Measurements from ENCODE around the gene YWHAE. TPM values are rescaled to one million over a fixed set of nuclear protein-coding genes. Genes with fewer than 3 reads are reported as not detected.
"Not testable (repeated sequence)": the region's sequence is repeated elsewhere in the genome, so short reads cannot be mapped to it uniquely, and the experiment has no call there.

The YWHAE gene
- total and polyA plus RNA-seq, 9 of the 15 experiments (the other 6 are each of a cell fraction or from before 2014, with no cell fraction given): 184 to 727 (median 448) TPM

GRCh38 chr17:1442721-1443120, 42.7 kb upstream of the YWHAE start:
- POLR2A ChIA-PET; H3K9ac ChIP-seq (ENCODE audit: insufficient read depth in 1 of 2, low read depth in 2 of 2, low read length in 2 of 2); CTCF ChIA-PET (ENCODE audit: low intra/inter-chr PET ratio); H2AFZ ChIP-seq (ENCODE audit: low read depth, low read length); BruUV-seq (replicated peaks); H3K27ac ChIP-seq (ENCODE audit: extremely low read depth, low read depth, low read length); in situ Hi-C loops (cut with MboI); FAIRE-seq; H3K4me3 ChIP-seq; DNase-seq (ENCODE audit: extremely low read depth in 1 of 4, low spot score in 3 of 4); H4K20me1 ChIP-seq (replicated peaks; ENCODE audit: control insufficient read depth, insufficient read depth, low read length); ATAC-seq; H3K9me3 ChIP-seq (replicated peaks; ENCODE audit: control insufficient read depth, insufficient read depth, low read depth, low read length); intact Hi-C loops (cut with micrococcal nuclease); H3K27me3 ChIP-seq (ENCODE audit: control insufficient read depth in 2 of 2, insufficient read depth in 2 of 2, low read length in 2 of 2); H3K4me1 ChIP-seq (replicated peaks in 1 of 2; ENCODE audit: control insufficient read depth in 2 of 2, insufficient read depth in 2 of 2, low read length in 2 of 2); H3K9me1 ChIP-seq (ENCODE audit: control insufficient read depth, insufficient read depth, low read length); H3K4me2 ChIP-seq (ENCODE audit: insufficient read depth, low read length): not testable (repeated sequence)
- 92% methylated on average over 2 of the region's 6 CpGs for WGBS (ENCODE audit: insufficient coverage, low coverage, missing lambda C conversion rate)
- H3K36me3 ChIP-seq (ENCODE audit: control insufficient read depth, insufficient read depth, low read length): peaks cover 14% of the 10 kb centered on the region; the same call in 2 of the 3 replicates
- peaks cover 62% of the 10 kb centered on the region for H3K79me2 ChIP-seq (ENCODE audit: control insufficient read depth, insufficient read depth, low read length)

GRCh38 chr17:1442187-1442586, 42.2 kb upstream of the YWHAE start:
- ChIA-PET POLR2A (interaction anchor here (0.7 kb wide), 1 partner anchor 42 kb away, joined by 3 read pairs; the partner anchor contains the start of gene YWHAE), CTCF (ENCODE audit: low intra/inter-chr PET ratio) (no interaction called here)
- TF ChIP-seq ESRRA (IDR thresholded peaks at IDR 0.05; ENCODE audit: borderline replicate concordance, low read depth): no peak
- peak; percentile 66 to 77; a peak in 3 of 4 replicates for TF ChIP-seq KDM1A (IDR thresholded peaks at IDR 0.05)
- Histone ChIP-seq H3K36me3 (ENCODE audit: control insufficient read depth, insufficient read depth, low read length) (peaks cover 16% of the 10 kb centered on the region; the same call in 2 of the 3 replicates), H3K79me2 (ENCODE audit: control insufficient read depth, insufficient read depth, low read length) (peaks cover 60% of the 10 kb centered on the region), H3K9ac (ENCODE audit: insufficient read depth in 1 of 2, low read depth in 2 of 2, low read length in 2 of 2) (no peak overlapping the region), H4K20me1 (replicated peaks; ENCODE audit: control insufficient read depth, insufficient read depth, low read length) (peaks cover 4% of the 10 kb centered on the region; the same call in 1 of the 2 replicates), H3K9me1 (ENCODE audit: control insufficient read depth, insufficient read depth, low read length) (no peaks in the 10 kb centered on the region), H3K4me1 (replicated peaks in 1 of 2; ENCODE audit: control insufficient read depth in 2 of 2, insufficient read depth in 2 of 2, low read length in 2 of 2) (peaks cover 0 to 6% of the 10 kb centered on the region in 2 experiments; a peak in 3 of 5 replicates), H3K27ac (ENCODE audit: extremely low read depth, low read depth, low read length) (no peak overlapping the region), H2AFZ (ENCODE audit: low read depth, low read length) (no peak overlapping the region), H3K4me2 (ENCODE audit: insufficient read depth, low read length) (no peak overlapping the region), H3K4me3 (no peak overlapping the region), H3K9me3 (replicated peaks; ENCODE audit: control insufficient read depth, insufficient read depth, low read depth, low read length) (no peaks in the 10 kb centered on the region), H3K27me3 (ENCODE audit: control insufficient read depth in 2 of 2, insufficient read depth in 2 of 2, low read length in 2 of 2) (no peaks in the 10 kb centered on the region)
- no TSS peak for BruUV-seq (replicated peaks)
- DNase-seq (ENCODE audit: extremely low read depth in 1 of 4, low spot score in 3 of 4) (no peak), ATAC-seq (no peak), FAIRE-seq (no peak)
- intact Hi-C loops (cut with micrococcal nuclease) (no loop called here), in situ Hi-C loops (cut with MboI) (no loop called here)
- 96% methylated on average over 3 of the region's 4 CpGs for WGBS (ENCODE audit: insufficient coverage, low coverage, missing lambda C conversion rate)

All from K562 (cell line).